HEK293 (cell line): Measurements from ENCODE around the gene NDE1.

Experiments used
- CTCF ChIP-seq: fragments of 450-650 bp; formaldehyde crosslinking; IDR thresholded peaks from 2 replicates; pipeline ENCODE4 v1.5.1; 2016; ENCODE audit warnings: missing biosample characterization, missing genetic modification characterization
- KLF16 ChIP-seq: fragments of 450-650 bp; formaldehyde crosslinking; IDR thresholded peaks from 2 replicates; pipeline ENCODE4 v1.5.1; 2017; ENCODE audit warnings: missing biosample characterization, missing genetic modification characterization
- ZNF16 ChIP-seq: fragments of 450-650 bp; formaldehyde crosslinking; IDR thresholded peaks from 2 replicates; pipeline ENCODE4 v1.5.1; 2016; ENCODE audit warnings: low read depth, missing biosample characterization, missing genetic modification characterization
- ZNF311 ChIP-seq: fragments of 450-650 bp; formaldehyde crosslinking; IDR thresholded peaks from 2 replicates; pipeline ENCODE4 v1.5.1; 2017; ENCODE audit warnings: missing biosample characterization, missing genetic modification characterization, borderline replicate concordance
- ZNF670 ChIP-seq: fragments of 450-650 bp; formaldehyde crosslinking; IDR thresholded peaks from 2 replicates; pipeline ENCODE4 v1.5.1; 2016; ENCODE audit warnings: missing biosample characterization, missing genetic modification characterization, low read depth
- TF ChIP-seq, protein P1 (sequence below): fragments of 450-650 bp; formaldehyde crosslinking; IDR thresholded peaks from 2 replicates; pipeline ENCODE4 v1.5.1; 2016; ENCODE audit warnings: missing biosample characterization, missing genetic modification characterization
- TF ChIP-seq, protein P2 (sequence below): sonication (generic); formaldehyde crosslinking; IDR thresholded peaks from 2 replicates; pipeline ENCODE4 v1.8.1; 2022; ENCODE audit warnings: mild to moderate bottlenecking, moderate library complexity, missing genetic modification reagents

DNA sequence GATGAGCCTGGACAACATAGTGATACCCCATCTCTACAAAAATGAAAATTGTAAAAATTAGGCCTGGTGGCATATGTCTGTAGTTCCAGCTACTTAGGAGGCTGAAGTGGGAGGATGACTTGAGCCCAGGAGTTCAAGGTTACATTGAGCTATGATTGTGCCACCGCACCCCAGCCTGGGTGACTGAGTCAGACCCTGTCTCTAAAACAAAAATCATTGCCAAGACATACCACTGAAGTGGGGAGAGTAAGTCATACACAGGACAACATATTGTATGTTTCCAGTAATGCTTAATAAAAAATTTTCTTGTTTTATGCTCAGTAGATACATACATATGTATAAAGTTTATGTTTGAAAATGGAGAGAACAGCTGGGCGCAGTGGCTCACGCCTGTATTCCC is 39.2 kb downstream of the NDE1 start:
- no peak for TF ChIP-seq CTCF (tag by site-specific recombination)
- TF ChIP-seq ZNF16: no peak
- TF ChIP-seq ZNF670 (tag by site-specific recombination): no peak
- TF ChIP-seq, protein P1, sequence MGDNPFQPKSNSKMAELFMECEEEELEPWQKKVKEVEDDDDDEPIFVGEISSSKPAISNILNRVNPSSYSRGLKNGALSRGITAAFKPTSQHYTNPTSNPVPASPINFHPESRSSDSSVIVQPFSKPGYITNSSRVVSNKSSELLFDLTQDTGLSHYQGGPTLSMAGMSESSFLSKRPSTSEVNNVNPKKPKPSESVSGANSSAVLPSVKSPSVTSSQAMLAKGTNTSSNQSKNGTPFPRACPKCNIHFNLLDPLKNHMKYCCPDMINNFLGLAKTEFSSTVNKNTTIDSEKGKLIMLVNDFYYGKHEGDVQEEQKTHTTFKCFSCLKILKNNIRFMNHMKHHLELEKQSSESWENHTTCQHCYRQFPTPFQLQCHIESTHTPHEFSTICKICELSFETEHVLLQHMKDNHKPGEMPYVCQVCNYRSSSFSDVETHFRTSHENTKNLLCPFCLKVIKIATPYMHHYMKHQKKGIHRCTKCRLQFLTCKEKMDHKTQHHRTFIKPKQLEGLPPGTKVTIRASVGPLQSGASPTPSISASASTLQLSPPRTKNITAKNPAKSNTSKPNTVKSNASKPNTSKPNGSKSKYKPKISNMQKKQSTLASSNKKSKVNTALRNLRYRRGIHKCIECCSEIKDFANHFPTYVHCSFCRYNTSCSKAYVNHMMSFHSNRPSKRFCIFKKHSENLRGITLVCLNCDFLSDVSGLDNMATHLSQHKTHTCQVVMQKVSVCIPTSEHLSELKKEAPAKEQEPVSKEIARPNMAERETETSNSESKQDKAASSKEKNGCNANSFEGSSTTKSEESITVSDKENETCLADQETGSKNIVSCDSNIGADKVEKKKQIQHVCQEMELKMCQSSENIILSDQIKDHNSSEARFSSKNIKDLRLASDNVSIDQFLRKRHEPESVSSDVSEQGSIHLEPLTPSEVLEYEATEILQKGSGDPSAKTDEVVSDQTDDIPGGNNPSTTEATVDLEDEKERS (tag by site-specific recombination): no peak
- no peak for TF ChIP-seq ZNF311
- TF ChIP-seq, protein P2, sequence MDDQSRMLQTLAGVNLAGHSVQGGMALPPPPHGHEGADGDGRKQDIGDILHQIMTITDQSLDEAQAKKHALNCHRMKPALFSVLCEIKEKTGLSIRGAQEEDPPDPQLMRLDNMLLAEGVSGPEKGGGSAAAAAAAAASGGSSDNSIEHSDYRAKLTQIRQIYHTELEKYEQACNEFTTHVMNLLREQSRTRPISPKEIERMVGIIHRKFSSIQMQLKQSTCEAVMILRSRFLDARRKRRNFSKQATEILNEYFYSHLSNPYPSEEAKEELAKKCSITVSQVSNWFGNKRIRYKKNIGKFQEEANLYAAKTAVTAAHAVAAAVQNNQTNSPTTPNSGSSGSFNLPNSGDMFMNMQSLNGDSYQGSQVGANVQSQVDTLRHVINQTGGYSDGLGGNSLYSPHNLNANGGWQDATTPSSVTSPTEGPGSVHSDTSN (CRISPR knock-in tag): no peak
- TF ChIP-seq KLF16 (tag by site-specific recombination): no peak
